VCaP (cell line): ENCODE data around the gene HTR1B.

Source experiments
- H3K27ac ChIP-seq: fragments of 450-650 bp; 2 replicates; pipeline ENCODE4 v1.5.1; 2017
- TF ChIP-seq, protein P1 (sequence below): fragments of 450-650 bp; conservative IDR thresholded peaks from 2 replicates; pipeline ENCODE4 v1.5.1; 2017; ENCODE audit warnings: mild to moderate bottlenecking, moderate library complexity

The HTR1B gene

DNA sequence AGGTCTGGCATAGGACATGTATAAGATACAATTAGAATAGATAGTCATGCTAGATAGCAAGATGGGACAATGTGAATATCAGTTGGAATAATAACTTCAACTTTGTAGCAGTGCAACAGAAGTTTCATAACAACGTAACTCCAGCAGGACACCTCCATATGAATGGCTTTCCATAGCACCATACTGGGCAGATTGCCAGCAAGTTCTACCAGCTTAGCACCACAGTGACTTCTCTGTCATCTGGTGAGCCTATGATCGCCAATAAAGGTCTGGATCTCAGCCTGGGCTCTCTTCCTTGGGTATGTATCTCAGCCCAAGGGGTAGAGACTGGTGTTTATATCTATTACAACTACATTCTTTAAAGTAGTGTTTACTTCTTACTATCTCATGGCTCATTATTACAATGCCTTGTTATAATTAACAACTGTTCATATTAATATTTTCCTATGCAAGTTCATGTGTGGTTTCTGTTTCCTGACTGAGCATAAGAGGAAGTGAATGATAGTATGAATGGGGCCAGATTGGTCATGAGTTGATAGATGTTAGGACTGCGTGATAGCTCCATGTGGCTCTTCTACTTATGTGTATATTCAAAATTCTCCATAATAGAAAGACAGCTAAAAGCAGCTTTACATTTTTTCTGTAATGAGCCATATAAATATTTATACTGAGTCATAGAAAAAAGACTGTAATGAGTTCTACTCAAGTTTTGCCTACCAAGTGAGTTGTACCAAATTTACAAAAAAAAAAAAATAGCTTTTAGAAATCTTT, 22.9 kb downstream of the HTR1B start:
- no peak overlapping the region for H3K27ac ChIP-seq
- TF ChIP-seq, protein P1, sequence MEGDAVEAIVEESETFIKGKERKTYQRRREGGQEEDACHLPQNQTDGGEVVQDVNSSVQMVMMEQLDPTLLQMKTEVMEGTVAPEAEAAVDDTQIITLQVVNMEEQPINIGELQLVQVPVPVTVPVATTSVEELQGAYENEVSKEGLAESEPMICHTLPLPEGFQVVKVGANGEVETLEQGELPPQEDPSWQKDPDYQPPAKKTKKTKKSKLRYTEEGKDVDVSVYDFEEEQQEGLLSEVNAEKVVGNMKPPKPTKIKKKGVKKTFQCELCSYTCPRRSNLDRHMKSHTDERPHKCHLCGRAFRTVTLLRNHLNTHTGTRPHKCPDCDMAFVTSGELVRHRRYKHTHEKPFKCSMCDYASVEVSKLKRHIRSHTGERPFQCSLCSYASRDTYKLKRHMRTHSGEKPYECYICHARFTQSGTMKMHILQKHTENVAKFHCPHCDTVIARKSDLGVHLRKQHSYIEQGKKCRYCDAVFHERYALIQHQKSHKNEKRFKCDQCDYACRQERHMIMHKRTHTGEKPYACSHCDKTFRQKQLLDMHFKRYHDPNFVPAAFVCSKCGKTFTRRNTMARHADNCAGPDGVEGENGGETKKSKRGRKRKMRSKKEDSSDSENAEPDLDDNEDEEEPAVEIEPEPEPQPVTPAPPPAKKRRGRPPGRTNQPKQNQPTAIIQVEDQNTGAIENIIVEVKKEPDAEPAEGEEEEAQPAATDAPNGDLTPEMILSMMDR, result no peak

DNA sequence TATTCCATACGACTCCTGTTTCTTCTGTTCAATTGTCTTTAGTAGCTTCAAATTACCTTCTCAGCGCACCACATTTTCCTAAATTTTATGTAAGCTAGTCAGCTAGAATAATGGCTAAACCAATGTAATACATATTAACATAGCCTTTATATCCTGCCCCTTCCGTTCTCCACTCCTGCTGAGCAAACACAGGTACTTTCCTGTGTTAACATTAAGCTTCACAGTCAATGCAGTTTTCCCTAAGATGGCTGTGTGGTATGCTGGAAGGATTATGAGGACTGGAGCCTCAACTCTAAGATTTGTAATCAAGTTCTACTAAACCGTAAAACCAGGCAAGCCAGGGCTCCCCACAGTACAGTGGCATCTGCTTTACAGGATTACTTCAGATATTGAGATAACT, 29.4 kb downstream of the HTR1B start:
- TF ChIP-seq, protein P1, result no peak
- no peak overlapping the region for H3K27ac ChIP-seq

DNA sequence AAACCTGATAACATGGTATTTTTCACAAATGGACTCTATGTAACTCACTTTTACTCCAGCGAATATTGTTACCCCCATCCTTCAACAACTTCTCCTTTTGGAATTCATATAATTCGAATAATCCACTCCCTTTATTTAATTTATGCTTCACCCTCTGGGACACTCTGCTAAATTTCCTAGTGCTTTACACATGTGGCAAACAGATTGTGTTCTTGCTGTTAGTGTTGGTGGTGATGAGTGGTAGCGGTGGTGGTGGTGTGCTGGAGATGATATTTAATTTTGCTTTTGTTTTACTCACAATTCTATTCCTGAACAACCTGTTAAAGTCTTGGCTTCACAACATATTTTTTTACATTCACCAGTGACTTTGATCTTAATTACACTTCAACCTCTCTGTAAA, 32.8 kb downstream of the HTR1B start:
- TF ChIP-seq, protein P1, result no peak
- H3K27ac ChIP-seq, result no peak overlapping the region

DNA sequence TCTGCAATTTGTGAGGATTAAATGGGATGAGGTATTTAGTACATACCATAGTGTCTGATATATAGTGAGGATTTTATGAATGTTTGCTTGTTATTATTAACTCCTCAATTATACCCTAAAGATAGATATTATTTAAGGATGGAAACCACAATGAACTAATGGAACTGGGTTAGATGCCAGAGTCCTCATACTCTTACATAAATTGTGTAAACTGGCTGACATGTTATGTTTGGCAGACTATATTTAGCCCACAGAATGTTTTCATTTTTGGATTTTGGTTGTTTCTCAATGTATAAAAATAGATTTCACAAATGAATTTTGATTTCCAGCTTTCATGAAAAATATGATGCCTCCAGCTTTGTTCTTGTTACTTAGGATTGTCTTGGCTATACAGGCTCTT, 37.6 kb downstream of the HTR1B start:
- H3K27ac ChIP-seq, result no peak overlapping the region
- TF ChIP-seq, protein P1, result no peak

DNA sequence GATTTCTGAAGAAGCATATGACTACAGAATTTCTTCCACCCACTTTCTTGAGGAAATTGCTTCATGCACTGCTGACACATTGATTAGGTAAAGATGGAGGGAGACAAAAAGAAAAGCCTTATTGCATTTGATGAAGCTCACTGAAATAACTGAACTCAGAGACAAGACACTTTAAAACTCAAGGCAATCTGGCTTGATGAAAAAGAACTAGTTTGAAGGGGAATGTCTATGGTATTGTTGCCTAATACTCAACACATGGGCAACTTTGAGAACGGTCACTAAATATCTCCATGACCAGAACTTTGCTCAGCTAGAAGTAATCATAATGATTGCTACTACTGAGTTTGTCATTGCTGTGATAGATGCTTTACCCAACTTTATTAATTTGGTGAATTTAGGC, 38.1 kb downstream of the HTR1B start:
- TF ChIP-seq, protein P1, result no peak
- H3K27ac ChIP-seq, result no peak overlapping the region

DNA sequence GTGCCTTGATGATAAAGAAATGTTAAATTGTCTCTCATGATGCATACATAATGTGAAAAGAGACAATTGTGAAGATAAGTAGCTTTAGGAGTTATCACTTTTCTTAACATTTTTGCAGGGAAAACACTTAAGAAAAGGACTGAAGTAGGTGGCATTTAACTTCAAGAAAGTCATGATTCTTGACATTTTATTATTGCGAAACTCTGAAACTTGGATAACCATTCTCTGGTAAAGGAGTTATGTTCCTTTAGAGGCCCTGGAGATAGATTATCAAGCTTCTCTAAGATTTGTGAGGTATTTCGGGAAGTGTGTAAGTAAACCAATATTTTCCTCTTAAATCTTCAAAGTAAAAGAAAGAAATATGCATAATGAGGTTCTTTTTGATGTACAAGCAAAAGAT, 38.5 kb downstream of the HTR1B start:
- TF ChIP-seq, protein P1, result no peak
- no peak overlapping the region for H3K27ac ChIP-seq

DNA sequence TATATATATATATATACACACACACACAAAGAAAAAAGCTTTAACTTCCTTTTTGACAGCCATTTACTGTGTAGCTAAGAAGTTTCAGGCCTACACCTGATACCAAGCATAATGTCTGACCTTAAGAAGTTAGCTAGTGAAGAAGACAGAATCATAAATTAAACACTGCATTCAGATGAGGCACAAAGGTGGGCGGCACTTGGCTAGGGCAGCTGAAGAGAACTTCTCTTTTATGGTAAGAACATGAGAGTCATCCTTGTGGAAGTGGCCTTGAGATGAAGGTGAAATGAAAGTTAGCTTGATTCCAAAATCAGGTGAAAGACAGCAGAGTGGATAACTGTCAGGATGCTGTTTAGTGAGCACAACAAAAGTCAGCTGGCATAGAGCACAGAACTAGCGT, 46.5 kb downstream of the HTR1B start:
- TF ChIP-seq, protein P1, result no peak

More for the DNA sequence above, 46.5 kb downstream of the HTR1B start:
- no peak overlapping the region for H3K27ac ChIP-seq
